K562 (cell line): ENCODE measurements around the gene TIMP2. TPM values are rescaled to one million over a fixed set of nuclear protein-coding genes. Genes with fewer than 3 reads are reported as not detected.

Experiments
- ARID4B ChIP-seq: sonication (generic); formaldehyde crosslinking; IDR thresholded peaks from 2 replicates; pipeline ENCODE4 v1.8.0; 2022; ENCODE audit warnings: mild to moderate bottlenecking, missing genetic modification reagents
- ATF7 ChIP-seq: fragments of 450-650 bp; IDR thresholded peaks from 2 replicates; pipeline ENCODE4 v1.7.1; 2014; ENCODE audit warnings: mild to moderate bottlenecking, moderate library complexity
- CBFA2T3 ChIP-seq: fragments of 450-650 bp; IDR thresholded peaks from 2 replicates; pipeline ENCODE4 v1.6.1; 2017
- CUX1 ChIP-seq: fragments of 200-800 bp; sonication (Bioruptor generic); IDR thresholded peaks from 2 replicates; pipeline ENCODE4 v1.6.1; 2016; ENCODE audit warnings: missing genetic modification characterization, missing compliant biosample characterization
- ESRRA ChIP-seq: fragments of 450-650 bp; IDR thresholded peaks from 2 replicates; pipeline ENCODE4 v1.6.1; 2014; ENCODE audit warnings: low read depth, mild to moderate bottlenecking, moderate library complexity, borderline replicate concordance
- IRF2 ChIP-seq: sonication (generic); formaldehyde crosslinking; IDR thresholded peaks from 2 replicates; pipeline ENCODE4 v1.8.1; 2022; ENCODE audit warnings: mild to moderate bottlenecking, missing genetic modification reagents
- JUN ChIP-seq, 2 experiments: sonication (generic) in 1 of 2; formaldehyde crosslinking in 1 of 2; IDR thresholded peaks; 2 replicates each; pipeline versions ENCODE4 v1.6.1 to v1.8.0; 2012 to 2022; ENCODE audit warnings: borderline replicate concordance in 2 of 2, mild to moderate bottlenecking in 2 of 2, improper control_type of control experiment in 1 of 2, low read depth in 1 of 2, low read length in 1 of 2, missing genetic modification reagents in 1 of 2
- KAT2B ChIP-seq: IDR thresholded peaks from one replicate; pipeline ENCODE4 v1.6.1; 2012; ENCODE audit warnings: low read depth, mild to moderate bottlenecking, control low read depth, inconsistent platforms, low read length, moderate library complexity
- NFATC3 ChIP-seq: fragments of 450-650 bp; IDR thresholded peaks from 2 replicates; pipeline ENCODE4 v1.6.1; 2017; ENCODE audit warnings: mild to moderate bottlenecking
- SAFB2 ChIP-seq: fragments of 200-400 bp; formaldehyde crosslinking; IDR thresholded peaks from 2 replicates; pipeline ENCODE4 v1.6.1; 2018; ENCODE audit warnings: borderline replicate concordance, low read length, low read depth, moderate library complexity; ENCODE audit not compliant: severe bottlenecking
- SLC30A9 ChIP-seq: fragments of 250-450 bp; sonication (Bioruptor Pico); IDR thresholded peaks from 2 replicates; pipeline ENCODE4 v1.8.0; 2022; ENCODE audit warnings: mild to moderate bottlenecking, moderate library complexity
- TCF15 ChIP-seq: fragments of 250-450 bp; sonication (Bioruptor Pico); IDR thresholded peaks from 2 replicates; pipeline ENCODE4 v1.8.0; 2022; ENCODE audit warnings: moderate library complexity, mild to moderate bottlenecking, inconsistent platforms
- TCFL5 ChIP-seq: fragments of 250-450 bp; sonication (Bioruptor Pico); conservative IDR thresholded peaks from 2 replicates; pipeline ENCODE4 v1.6.1; 2021; ENCODE audit warnings: mild to moderate bottlenecking, moderate library complexity, matching md5 sums
- ZBTB7A ChIP-seq: IDR thresholded peaks from 2 replicates; pipeline ENCODE4 v1.6.1; 2011; ENCODE audit warnings: low read depth, mild to moderate bottlenecking, low read length, moderate library complexity, borderline replicate concordance; ENCODE audit not compliant: control insufficient read depth
- ZC3H8 ChIP-seq: fragments of 450-650 bp; IDR thresholded peaks from 2 replicates; pipeline ENCODE4 v1.6.1; 2017
- ZNF398 ChIP-seq: fragments of 250-450 bp; sonication (Bioruptor Pico); IDR thresholded peaks from 2 replicates; pipeline ENCODE4 v1.8.0; 2021; ENCODE audit warnings: moderate library complexity, mild to moderate bottlenecking, inconsistent platforms
- polyA plus RNA-seq, 8 experiments: library from polyadenylated mRNA; depleted of rRNA in 4 of 8; stranded (reverse) in 5 of 8; unstranded in 3 of 8; fragments of >200 nt; fragmentation: Nextera tagmentation in 2 of 8; fragmentation: Illumina TruSeq in 1 of 8; extraction: Ambion mirVana in 2 of 8; extraction: Trizol in 1 of 8; gene quantifications; 2 replicates each; pipeline versions ENCODE4 v1.2.1 to v1.2.3, GENCODE V29; 2011 to 2014; ENCODE audit warnings: inconsistent platforms in 1 of 8, missing spikeins in 1 of 8
- total RNA-seq, 7 experiments: library from RNA; depleted of rRNA in 6 of 7; stranded (reverse); fragments of >200 nt in 6 of 7; fragmentation: Illumina TruSeq in 2 of 7; extraction: Trizol in 2 of 7; gene quantifications; 2 replicates each; pipeline versions ENCODE4 v1.2.1 to v1.2.3, GENCODE V29; 2011 to 2021; ENCODE audit warnings: low replicate concordance in 1 of 7

TIMP2 gene
- total and polyA plus RNA-seq, 9 of the 15 experiments (the other 6 are each of a cell fraction or from before 2014, with no cell fraction given) = 0.55 TPM; not detected in 8

- TF ChIP-seq ARID4B (CRISPR knock-in tag) (no peak), ZNF398 (CRISPR knock-in tag) (no peak), TCF15 (CRISPR knock-in tag) (no peak), IRF2 (CRISPR knock-in tag) (no peak), NFATC3 (no peak), ZC3H8 (no peak), SLC30A9 (CRISPR knock-in tag) (no peak), ESRRA (peak; percentile 47; the same call in 1 of the 2 replicates), ATF7 (peak; percentile 69; the same call in 1 of the 2 replicates), CBFA2T3 (peak; percentile 88), JUN (IDR thresholded peaks at IDR 0.05; ENCODE audit: borderline replicate concordance, low read depth, low read length) (no peak), JUN (CRISPR knock-in tag; IDR thresholded peaks at IDR 0.05; ENCODE audit: borderline replicate concordance) (no peak), ZBTB7A (no peak), SAFB2 (no peak), TCFL5 (CRISPR knock-in tag) (no peak), KAT2B (no peak), CUX1 (CRISPR knock-in tag) (no peak)
Measured at GRCh38 chr17:78853926-78854394, 71.2 kb downstream of the TIMP2 start (continued).
